ENCODE measurements around the gene DUSP2.

Gene DUSP2

GRCh38 chr2:96108151-96108540, 37.1 kb downstream of the DUSP2 start:
- no peak for TF ChIP-seq MAX (IDR thresholded peaks at IDR 0.05; ENCODE audit: low read depth, low read length)
- TF ChIP-seq POLR2A (IDR thresholded peaks at IDR 0.05; ENCODE audit: extremely low read depth, insufficient read length), result no peak
- TF ChIP-seq CTCF (IDR thresholded peaks at IDR 0.05; ENCODE audit: low read depth, low read length), result no peak
- TF ChIP-seq MYC (IDR thresholded peaks at IDR 0.05; ENCODE audit: low read depth, low read length), result no peak
- DNase-seq (ENCODE audit: low read depth), result no peak
- H3K4me3 ChIP-seq (ENCODE audit: low read depth, low read length), result no peak overlapping the region

- DNase-seq (ENCODE audit: low read depth), result no peak
- TF ChIP-seq MAX (IDR thresholded peaks at IDR 0.05; ENCODE audit: low read depth, low read length) (no peak), POLR2A (IDR thresholded peaks at IDR 0.05; ENCODE audit: extremely low read depth, insufficient read length) (no peak), MYC (IDR thresholded peaks at IDR 0.05; ENCODE audit: low read depth, low read length) (no peak), CTCF (IDR thresholded peaks at IDR 0.05; ENCODE audit: low read depth, low read length) (no peak)
- H3K4me3 ChIP-seq (ENCODE audit: low read depth, low read length), result no peak overlapping the region
These were observed 37.6 kb downstream of the DUSP2 start for GRCh38 chr2:96107708-96108065.

- H3K4me3 ChIP-seq (ENCODE audit: low read depth, low read length), result no peak overlapping the region
- DNase-seq (ENCODE audit: low read depth), result no peak
- TF ChIP-seq MYC (IDR thresholded peaks at IDR 0.05; ENCODE audit: low read depth, low read length), result no peak
These were observed 38.1 kb downstream of the DUSP2 start for GRCh38 chr2:96106991-96107707.

GRCh38 chr2:96105994-96106715, 39.1 kb downstream of the DUSP2 start:
- H3K4me3 ChIP-seq (ENCODE audit: low read depth, low read length), result no peak overlapping the region
- TF ChIP-seq MYC (IDR thresholded peaks at IDR 0.05; ENCODE audit: low read depth, low read length), result no peak
- no peak for DNase-seq (ENCODE audit: low read depth)

GRCh38 chr2:96105152-96105915, 39.9 kb downstream of the DUSP2 start:
- TF ChIP-seq POLR2A (IDR thresholded peaks at IDR 0.05; ENCODE audit: extremely low read depth, insufficient read length) (no peak), MAX (IDR thresholded peaks at IDR 0.05; ENCODE audit: low read depth, low read length) (no peak), MYC (IDR thresholded peaks at IDR 0.05; ENCODE audit: low read depth, low read length) (no peak), CTCF (IDR thresholded peaks at IDR 0.05; ENCODE audit: low read depth, low read length) (no peak)
- no peak for DNase-seq (ENCODE audit: low read depth)
- H3K4me3 ChIP-seq (ENCODE audit: low read depth, low read length), result no peak overlapping the region

GRCh38 chr2:96104487-96104861, 40.8 kb downstream of the DUSP2 start:
- TF ChIP-seq MYC (IDR thresholded peaks at IDR 0.05; ENCODE audit: low read depth, low read length) (no peak), MAX (IDR thresholded peaks at IDR 0.05; ENCODE audit: low read depth, low read length) (no peak), POLR2A (IDR thresholded peaks at IDR 0.05; ENCODE audit: extremely low read depth, insufficient read length) (no peak), CTCF (IDR thresholded peaks at IDR 0.05; ENCODE audit: low read depth, low read length) (no peak)
- no peak for DNase-seq (ENCODE audit: low read depth)

More at GRCh38 chr2:96104487-96104861, 40.8 kb downstream of the DUSP2 start:
- H3K4me3 ChIP-seq (ENCODE audit: low read depth, low read length), result no peak overlapping the region
